ENCODE results near the gene CNN2. TPM values are rescaled to one million over a fixed set of nuclear protein-coding genes. Genes with fewer than 3 reads are reported as not detected.
A peak's percentile ranks its signal among the peaks of the same experiment; 100 is the strongest.

Gene CNN2
- total and polyA plus RNA-seq, 2 donors from 2014 or later, result 64.1 to 131 TPM

GRCh38 chr19:1073063-1073955 lies 46.9 kb downstream of the CNN2 start:
- FAIRE-seq, result no peak
- no peaks in the 10 kb centered on the region for H3K9me3 ChIP-seq (ENCODE audit: control insufficient read depth in 2 of 3, insufficient read depth in 1 of 3, low read length in 3 of 3)
- DNase-seq, result no peak
- H3K27ac ChIP-seq (ENCODE audit: low read depth in 2 of 2, low read length in 2 of 2), result no peak overlapping the region
- no peaks in the 10 kb centered on the region for H3K36me3 ChIP-seq (ENCODE audit: control insufficient read depth in 2 of 3, insufficient read depth in 3 of 3, low read length in 3 of 3)
- H3K4me3 ChIP-seq (ENCODE audit: low read length in 3 of 3), result no peak overlapping the region
- H3K27me3 ChIP-seq (ENCODE audit: control insufficient read depth, insufficient read depth, low read length), result peaks cover 20% of the 10 kb centered on the region
- no peak overlapping the region for H3K9ac ChIP-seq (ENCODE audit: low read length in 3 of 3)
- no peak for TF ChIP-seq CTCF (IDR thresholded peaks at IDR 0.05; ENCODE audit: borderline replicate concordance, extremely low read depth, insufficient read depth)
- intact Hi-C loops (cut with DNase I), result no loop called here
- H3K4me1 ChIP-seq (ENCODE audit: control insufficient read depth in 2 of 3, insufficient read depth in 2 of 3, low read depth in 1 of 3, low read length in 3 of 3), result peaks cover 0 to 6% (median 0%) of the 10 kb centered on the region in 3 donors

- FAIRE-seq (no peak), DNase-seq (no peak)
- TF ChIP-seq CTCF (IDR thresholded peaks at IDR 0.05; ENCODE audit: borderline replicate concordance, extremely low read depth, insufficient read depth), result no peak
- H3K4me3 ChIP-seq (ENCODE audit: low read length in 3 of 3), result no peak overlapping the region
- H3K9me3 ChIP-seq (ENCODE audit: control insufficient read depth in 2 of 3, insufficient read depth in 1 of 3, low read length in 3 of 3), result no peaks in the 10 kb centered on the region
- H3K4me1 ChIP-seq (ENCODE audit: control insufficient read depth in 2 of 3, insufficient read depth in 2 of 3, low read depth in 1 of 3, low read length in 3 of 3), result peaks cover 0 to under 1% (median 0%) of the 10 kb centered on the region in 3 donors
- H3K9ac ChIP-seq (ENCODE audit: low read length in 3 of 3), result no peak overlapping the region
- no peaks in the 10 kb centered on the region for H3K36me3 ChIP-seq (ENCODE audit: control insufficient read depth in 2 of 3, insufficient read depth in 3 of 3, low read length in 3 of 3)
- H3K27me3 ChIP-seq (ENCODE audit: control insufficient read depth, insufficient read depth, low read length), result peaks cover 16% of the 10 kb centered on the region
- H3K27ac ChIP-seq (ENCODE audit: low read depth in 2 of 2, low read length in 2 of 2), result no peak overlapping the region
- intact Hi-C loops (cut with DNase I), result no loop called here
Observed at GRCh38 chr19:1073956-1074517, 47.6 kb downstream of the CNN2 start.

DNA sequence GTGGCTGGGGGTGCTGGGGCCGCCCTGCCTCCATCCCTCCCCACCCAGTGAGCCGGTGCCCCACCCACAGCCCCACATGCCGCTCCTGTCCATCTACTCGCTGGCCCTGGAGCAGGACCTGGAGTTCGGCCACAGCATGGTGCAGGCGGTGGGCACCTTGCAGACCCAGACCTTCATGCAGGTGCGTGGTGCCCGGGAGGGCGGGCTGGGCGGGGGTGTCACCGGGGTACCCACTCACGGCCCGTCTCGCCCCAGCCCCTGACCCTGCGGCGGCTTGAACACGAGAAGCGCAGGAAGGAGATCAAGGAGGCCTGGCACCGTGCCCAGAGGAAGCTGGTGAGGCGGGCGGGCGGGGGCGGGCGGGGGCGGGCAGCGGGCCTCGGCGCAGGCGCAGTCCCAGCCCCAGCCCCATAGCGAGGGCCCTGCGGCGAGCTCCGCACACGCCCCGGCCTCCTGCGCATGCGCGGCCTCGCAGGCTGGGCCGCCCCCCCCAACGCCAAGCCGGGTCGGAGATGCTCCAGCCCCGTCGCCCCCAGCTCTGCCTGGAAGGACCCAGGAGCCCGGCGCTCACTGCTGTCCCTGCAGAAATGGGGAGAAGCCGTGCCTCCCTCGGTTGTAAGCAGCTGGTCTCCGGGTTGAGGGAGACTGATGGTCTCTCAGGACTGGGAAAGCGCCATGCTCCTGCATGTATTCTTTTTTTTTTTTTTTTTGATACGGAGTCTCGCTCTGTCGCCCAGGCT lies 48.3 kb downstream of the CNN2 start:
- Histone ChIP-seq H3K4me3 (ENCODE audit: low read length in 3 of 3) (no peak overlapping the region), H3K27me3 (ENCODE audit: control insufficient read depth, insufficient read depth, low read length) (peaks cover 10% of the 10 kb centered on the region), H3K36me3 (ENCODE audit: control insufficient read depth in 2 of 3, insufficient read depth in 3 of 3, low read length in 3 of 3) (no peaks in the 10 kb centered on the region), H3K9me3 (ENCODE audit: control insufficient read depth in 2 of 3, insufficient read depth in 1 of 3, low read length in 3 of 3) (no peaks in the 10 kb centered on the region), H3K4me1 (ENCODE audit: control insufficient read depth in 2 of 3, insufficient read depth in 2 of 3, low read depth in 1 of 3, low read length in 3 of 3) (no peaks in the 10 kb centered on the region), H3K9ac (ENCODE audit: low read length in 3 of 3) (no peak overlapping the region), H3K27ac (ENCODE audit: low read depth in 2 of 2, low read length in 2 of 2) (no peak overlapping the region)
- peak in 2 of 5 donors; percentile 52 to 96 for DNase-seq
- FAIRE-seq, result no peak
- no peak for TF ChIP-seq CTCF (IDR thresholded peaks at IDR 0.05; ENCODE audit: borderline replicate concordance, extremely low read depth, insufficient read depth)
- intact Hi-C loops (cut with DNase I), result no loop called here

Measured in kidney (tissue), 14 donors.